NCI-H2196 treated with DMSO at 0.1 percent for 48 hours (cell line): Measurements from ENCODE around the gene MRPS27.

Source experiments
- DNase-seq: peaks from one replicate; lab custom pipeline; 2025; ENCODE audit not compliant: unreplicated experiment; lab: John Stamatoyannopoulos, UW

MRPS27 gene

GRCh38 chr5:72206160-72206559 is 113.9 kb downstream of the MRPS27 start:
- no peak for DNase-seq

- no peak for DNase-seq
These were observed 114.5 kb downstream of the MRPS27 start for GRCh38 chr5:72205431-72206009.

GRCh38 chr5:72204946-72205345 is 115.1 kb downstream of the MRPS27 start:
- no peak for DNase-seq

- DNase-seq: no peak
These were observed 116.7 kb downstream of the MRPS27 start for GRCh38 chr5:72203251-72203845.

- no peak for DNase-seq
These were observed 117.7 kb downstream of the MRPS27 start for GRCh38 chr5:72202331-72202825.

GRCh38 chr5:72199681-72200080 is 120.4 kb downstream of the MRPS27 start:
- no peak for DNase-seq

- DNase-seq: no peak
These were observed 122.6 kb downstream of the MRPS27 start for GRCh38 chr5:72197393-72197792.

- DNase-seq: no peak
These were observed 124.5 kb downstream of the MRPS27 start for GRCh38 chr5:72195581-72195980.

GRCh38 chr5:72194846-72195245 is 125.2 kb downstream of the MRPS27 start:
- DNase-seq: no peak

GRCh38 chr5:72191404-72191803 is 128.6 kb downstream of the MRPS27 start:
- no peak for DNase-seq

GRCh38 chr5:72189146-72189545 is 130.9 kb downstream of the MRPS27 start:
- DNase-seq: no peak

- DNase-seq: no peak
These were observed 131.9 kb downstream of the MRPS27 start for GRCh38 chr5:72188166-72188565.

GRCh38 chr5:72187388-72188075 is 132.5 kb downstream of the MRPS27 start:
- DNase-seq: no peak

GRCh38 chr5:72185496-72186329 is 134.3 kb downstream of the MRPS27 start:
- DNase-seq: no peak

- no peak for DNase-seq
These were observed 135.6 kb downstream of the MRPS27 start for GRCh38 chr5:72184408-72184807.

- no peak for DNase-seq
These were observed 136.9 kb downstream of the MRPS27 start for GRCh38 chr5:72183101-72183520.

GRCh38 chr5:72182686-72183085 is 137.4 kb downstream of the MRPS27 start:
- DNase-seq: no peak

- no peak for DNase-seq
These were observed 139.1 kb downstream of the MRPS27 start for GRCh38 chr5:72180925-72181324.

GRCh38 chr5:72179816-72180440 is 140.1 kb downstream of the MRPS27 start:
- DNase-seq: no peak

GRCh38 chr5:72179028-72179815 is 140.8 kb downstream of the MRPS27 start:
- no peak for DNase-seq
